ENCODE results near the gene SLC38A1. TPM values are rescaled to one million over a fixed set of nuclear protein-coding genes. Genes with fewer than 3 reads are reported as not detected.

SLC38A1 gene
- 62.0 and 93.5 TPM in 2 replicates for total RNA-seq

DNA sequence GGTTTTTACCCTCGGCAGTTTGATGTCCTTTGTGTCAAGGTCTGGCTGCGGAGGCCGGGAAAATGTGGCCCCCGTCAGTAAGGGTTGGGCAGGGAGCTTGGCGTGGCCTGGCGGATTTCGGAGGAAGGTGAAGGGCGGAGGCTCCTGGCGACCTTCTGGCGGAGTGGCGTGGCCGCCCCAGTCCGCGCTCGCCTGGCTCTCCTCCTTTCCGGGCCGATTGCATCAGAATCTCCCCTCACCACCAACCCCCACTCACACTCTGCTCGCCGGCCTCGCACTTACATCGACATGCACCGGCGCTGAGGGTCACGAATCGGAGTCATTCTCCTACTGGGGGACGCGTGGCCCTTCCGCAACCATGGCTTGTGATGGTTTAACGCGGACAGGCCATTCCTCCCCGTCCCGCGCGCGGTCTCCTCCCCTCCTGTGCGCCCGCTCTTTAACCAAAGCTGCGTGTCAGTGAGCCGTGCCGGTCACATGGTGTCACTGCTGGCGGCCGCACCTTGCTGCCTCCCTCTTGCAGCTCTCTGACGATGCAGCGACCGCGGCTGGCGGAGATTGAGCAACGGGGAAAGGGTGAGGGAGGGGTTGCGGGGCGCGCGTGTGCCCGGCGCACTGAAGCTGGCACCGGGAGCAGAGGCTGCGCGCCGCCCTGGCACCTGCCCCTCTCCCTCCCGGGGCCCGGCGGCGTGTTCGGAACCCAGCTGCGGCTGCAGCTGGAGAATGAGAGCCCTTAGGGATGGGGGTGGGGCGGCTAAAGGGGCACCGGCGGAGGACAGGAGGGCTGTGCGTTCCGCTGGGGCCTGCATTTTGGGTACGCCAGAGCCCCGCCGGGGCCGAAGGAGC is at the start of gene SLC38A1:
SLC38A1 (minus strand) TSS at position 461 of the 846 bp plus-strand sequence. CDS start 29,243 bp downstream, outside the sequence.

Other genes starting within 250 kb of the SLC38A1 start
- gene SLC38A2, start 103.7 kb upstream of the SLC38A1 start, total RNA-seq, result 617 and 748 TPM in 2 replicates

Measured in smooth muscle cell of bladder (primary cell).